ENCODE results near the gene SYNE1. TPM values are rescaled to one million over a fixed set of nuclear protein-coding genes. Genes with fewer than 3 reads are reported as not detected.

The SYNE1 gene
- total and polyA plus RNA-seq, 4 donors: 10.2 to 105 (median 24.5) TPM

DNA sequence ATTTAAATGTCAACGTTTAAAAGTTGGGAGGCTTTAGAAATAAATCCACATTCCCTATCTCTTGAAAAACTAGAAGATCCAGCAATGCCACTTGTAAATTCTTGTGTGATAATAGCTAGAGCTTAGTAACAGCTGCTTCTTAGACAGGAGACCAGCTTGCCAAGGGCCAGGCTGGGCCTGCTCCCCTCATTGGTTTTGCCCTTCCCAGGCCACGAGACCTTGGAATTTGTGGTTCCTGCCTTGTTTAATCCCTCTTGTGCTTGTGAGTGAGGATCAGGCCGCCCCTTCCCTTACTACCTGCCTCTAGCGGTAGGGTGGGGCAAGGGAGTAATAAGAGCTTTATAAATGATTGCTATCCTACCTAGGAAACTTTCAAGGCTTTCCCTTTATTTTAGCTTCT, 363.5 kb downstream of the SYNE1 start:
- Histone ChIP-seq H3K27ac (ENCODE audit: low read depth in 1 of 2, low read length in 2 of 2) (no peak overlapping the region), H3K4me1 (ENCODE audit: control insufficient read depth in 4 of 4, insufficient read depth in 4 of 4, low read length in 3 of 4) (peaks cover 0 to 11% (median 9%) of the 10 kb centered on the region in 4 donors), H3K36me3 (ENCODE audit: control insufficient read depth in 4 of 4, insufficient read depth in 3 of 4, low read depth in 1 of 4, low read length in 3 of 4) (peaks cover 4 to 34% (median 17%) of the 10 kb centered on the region in 4 donors), H3K9me3 (ENCODE audit: control insufficient read depth in 4 of 4, low read length in 3 of 4) (no peaks in the 10 kb centered on the region), H3K9ac (ENCODE audit: low read depth in 1 of 2, low read length in 2 of 2) (no peak overlapping the region), H3K4me3 (ENCODE audit: low read depth in 1 of 3, low read length in 3 of 3) (no peak overlapping the region), H3K27me3 (ENCODE audit: control insufficient read depth in 4 of 4, insufficient read depth in 4 of 4, low read length in 3 of 4) (no peaks in the 10 kb centered on the region)
- no peak for TF ChIP-seq SP1 (IDR thresholded peaks at IDR 0.05)
- TF ChIP-seq, protein P1, sequence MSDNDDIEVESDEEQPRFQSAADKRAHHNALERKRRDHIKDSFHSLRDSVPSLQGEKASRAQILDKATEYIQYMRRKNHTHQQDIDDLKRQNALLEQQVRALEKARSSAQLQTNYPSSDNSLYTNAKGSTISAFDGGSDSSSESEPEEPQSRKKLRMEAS (IDR thresholded peaks at IDR 0.05): no peak
- TF ChIP-seq YY1 (IDR thresholded peaks at IDR 0.05): no peak
- TF ChIP-seq, protein P2, sequence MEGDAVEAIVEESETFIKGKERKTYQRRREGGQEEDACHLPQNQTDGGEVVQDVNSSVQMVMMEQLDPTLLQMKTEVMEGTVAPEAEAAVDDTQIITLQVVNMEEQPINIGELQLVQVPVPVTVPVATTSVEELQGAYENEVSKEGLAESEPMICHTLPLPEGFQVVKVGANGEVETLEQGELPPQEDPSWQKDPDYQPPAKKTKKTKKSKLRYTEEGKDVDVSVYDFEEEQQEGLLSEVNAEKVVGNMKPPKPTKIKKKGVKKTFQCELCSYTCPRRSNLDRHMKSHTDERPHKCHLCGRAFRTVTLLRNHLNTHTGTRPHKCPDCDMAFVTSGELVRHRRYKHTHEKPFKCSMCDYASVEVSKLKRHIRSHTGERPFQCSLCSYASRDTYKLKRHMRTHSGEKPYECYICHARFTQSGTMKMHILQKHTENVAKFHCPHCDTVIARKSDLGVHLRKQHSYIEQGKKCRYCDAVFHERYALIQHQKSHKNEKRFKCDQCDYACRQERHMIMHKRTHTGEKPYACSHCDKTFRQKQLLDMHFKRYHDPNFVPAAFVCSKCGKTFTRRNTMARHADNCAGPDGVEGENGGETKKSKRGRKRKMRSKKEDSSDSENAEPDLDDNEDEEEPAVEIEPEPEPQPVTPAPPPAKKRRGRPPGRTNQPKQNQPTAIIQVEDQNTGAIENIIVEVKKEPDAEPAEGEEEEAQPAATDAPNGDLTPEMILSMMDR (IDR thresholded peaks at IDR 0.05; ENCODE audit: low read depth, low read length, missing input control): no peak
- no peak for TF ChIP-seq FOXA1 (IDR thresholded peaks at IDR 0.05)
- TF ChIP-seq RAD21 (IDR thresholded peaks at IDR 0.05): no peak
- TF ChIP-seq NR2F2 (IDR thresholded peaks at IDR 0.05): no peak
- TF ChIP-seq, protein P3, sequence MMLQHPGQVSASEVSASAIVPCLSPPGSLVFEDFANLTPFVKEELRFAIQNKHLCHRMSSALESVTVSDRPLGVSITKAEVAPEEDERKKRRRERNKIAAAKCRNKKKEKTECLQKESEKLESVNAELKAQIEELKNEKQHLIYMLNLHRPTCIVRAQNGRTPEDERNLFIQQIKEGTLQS (IDR thresholded peaks at IDR 0.05): no peak
- no peak for TF ChIP-seq HNF4A (conservative IDR thresholded peaks at IDR 0.05)
- TF ChIP-seq, protein P4, sequence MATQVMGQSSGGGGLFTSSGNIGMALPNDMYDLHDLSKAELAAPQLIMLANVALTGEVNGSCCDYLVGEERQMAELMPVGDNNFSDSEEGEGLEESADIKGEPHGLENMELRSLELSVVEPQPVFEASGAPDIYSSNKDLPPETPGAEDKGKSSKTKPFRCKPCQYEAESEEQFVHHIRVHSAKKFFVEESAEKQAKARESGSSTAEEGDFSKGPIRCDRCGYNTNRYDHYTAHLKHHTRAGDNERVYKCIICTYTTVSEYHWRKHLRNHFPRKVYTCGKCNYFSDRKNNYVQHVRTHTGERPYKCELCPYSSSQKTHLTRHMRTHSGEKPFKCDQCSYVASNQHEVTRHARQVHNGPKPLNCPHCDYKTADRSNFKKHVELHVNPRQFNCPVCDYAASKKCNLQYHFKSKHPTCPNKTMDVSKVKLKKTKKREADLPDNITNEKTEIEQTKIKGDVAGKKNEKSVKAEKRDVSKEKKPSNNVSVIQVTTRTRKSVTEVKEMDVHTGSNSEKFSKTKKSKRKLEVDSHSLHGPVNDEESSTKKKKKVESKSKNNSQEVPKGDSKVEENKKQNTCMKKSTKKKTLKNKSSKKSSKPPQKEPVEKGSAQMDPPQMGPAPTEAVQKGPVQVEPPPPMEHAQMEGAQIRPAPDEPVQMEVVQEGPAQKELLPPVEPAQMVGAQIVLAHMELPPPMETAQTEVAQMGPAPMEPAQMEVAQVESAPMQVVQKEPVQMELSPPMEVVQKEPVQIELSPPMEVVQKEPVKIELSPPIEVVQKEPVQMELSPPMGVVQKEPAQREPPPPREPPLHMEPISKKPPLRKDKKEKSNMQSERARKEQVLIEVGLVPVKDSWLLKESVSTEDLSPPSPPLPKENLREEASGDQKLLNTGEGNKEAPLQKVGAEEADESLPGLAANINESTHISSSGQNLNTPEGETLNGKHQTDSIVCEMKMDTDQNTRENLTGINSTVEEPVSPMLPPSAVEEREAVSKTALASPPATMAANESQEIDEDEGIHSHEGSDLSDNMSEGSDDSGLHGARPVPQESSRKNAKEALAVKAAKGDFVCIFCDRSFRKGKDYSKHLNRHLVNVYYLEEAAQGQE (IDR thresholded peaks at IDR 0.05): no peak
- TF ChIP-seq, protein P5, sequence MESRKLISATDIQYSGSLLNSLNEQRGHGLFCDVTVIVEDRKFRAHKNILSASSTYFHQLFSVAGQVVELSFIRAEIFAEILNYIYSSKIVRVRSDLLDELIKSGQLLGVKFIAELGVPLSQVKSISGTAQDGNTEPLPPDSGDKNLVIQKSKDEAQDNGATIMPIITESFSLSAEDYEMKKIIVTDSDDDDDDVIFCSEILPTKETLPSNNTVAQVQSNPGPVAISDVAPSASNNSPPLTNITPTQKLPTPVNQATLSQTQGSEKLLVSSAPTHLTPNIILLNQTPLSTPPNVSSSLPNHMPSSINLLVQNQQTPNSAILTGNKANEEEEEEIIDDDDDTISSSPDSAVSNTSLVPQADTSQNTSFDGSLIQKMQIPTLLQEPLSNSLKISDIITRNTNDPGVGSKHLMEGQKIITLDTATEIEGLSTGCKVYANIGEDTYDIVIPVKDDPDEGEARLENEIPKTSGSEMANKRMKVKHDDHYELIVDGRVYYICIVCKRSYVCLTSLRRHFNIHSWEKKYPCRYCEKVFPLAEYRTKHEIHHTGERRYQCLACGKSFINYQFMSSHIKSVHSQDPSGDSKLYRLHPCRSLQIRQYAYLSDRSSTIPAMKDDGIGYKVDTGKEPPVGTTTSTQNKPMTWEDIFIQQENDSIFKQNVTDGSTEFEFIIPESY (IDR thresholded peaks at IDR 0.05): no peak
- no peak for TF ChIP-seq JUND (IDR thresholded peaks at IDR 0.05)
- no peak for TF ChIP-seq EGR1 (IDR thresholded peaks at IDR 0.05; ENCODE audit: low read depth in 2 of 2)
- TF ChIP-seq HNF4G (IDR thresholded peaks at IDR 0.05): no peak
- TF ChIP-seq RXRA (IDR thresholded peaks at IDR 0.05): no peak
- no peak for TF ChIP-seq FOXA2 (IDR thresholded peaks at IDR 0.05)
- TF ChIP-seq TAF1 (conservative IDR thresholded peaks at IDR 0.05): no peak
- no peak for DNase-seq (ENCODE audit: low spot score)
- WGBS: 72% methylated on average over 4 of the region's 4 CpGs

DNA sequence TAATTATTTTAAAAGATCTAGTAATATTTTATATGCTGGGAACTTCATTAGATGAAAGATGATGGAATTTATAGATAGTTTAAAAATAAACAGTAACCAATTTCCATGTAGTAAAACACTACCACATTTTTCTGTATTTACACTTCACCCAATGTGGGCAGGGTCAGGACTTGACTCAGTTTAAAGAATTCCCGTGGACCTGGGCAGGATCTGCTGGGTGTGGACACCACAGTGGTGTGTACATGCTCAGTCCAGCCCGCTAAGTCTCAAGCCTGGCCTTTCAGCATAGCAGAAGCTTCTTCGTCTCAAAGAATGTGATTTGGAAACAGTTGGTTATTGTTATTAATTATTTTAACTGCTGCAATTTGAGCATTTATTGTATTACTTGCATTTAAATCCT, 364.2 kb downstream of the SYNE1 start:
- Histone ChIP-seq H3K4me3 (ENCODE audit: low read depth in 1 of 3, low read length in 3 of 3) (no peak overlapping the region), H3K27me3 (ENCODE audit: control insufficient read depth in 4 of 4, insufficient read depth in 4 of 4, low read length in 3 of 4) (no peaks in the 10 kb centered on the region), H3K27ac (ENCODE audit: low read depth in 1 of 2, low read length in 2 of 2) (no peak overlapping the region), H3K4me1 (ENCODE audit: control insufficient read depth in 4 of 4, insufficient read depth in 4 of 4, low read length in 3 of 4) (peaks cover 0 to 7% (median 3%) of the 10 kb centered on the region in 4 donors), H3K36me3 (ENCODE audit: control insufficient read depth in 4 of 4, insufficient read depth in 3 of 4, low read depth in 1 of 4, low read length in 3 of 4) (peaks cover 4 to 38% (median 18%) of the 10 kb centered on the region in 4 donors), H3K9me3 (ENCODE audit: control insufficient read depth in 4 of 4, low read length in 3 of 4) (no peaks in the 10 kb centered on the region), H3K9ac (ENCODE audit: low read depth in 1 of 2, low read length in 2 of 2) (no peak overlapping the region)
- no peak for DNase-seq (ENCODE audit: low spot score)
- 70% methylated on average over 3 of the region's 3 CpGs for WGBS
- TF ChIP-seq GABPA (IDR thresholded peaks at IDR 0.05 in 1 of 2, conservative IDR thresholded peaks at IDR 0.05 in 1 of 2) (no peak), HNF4A (conservative IDR thresholded peaks at IDR 0.05) (peak in 1 of 2 donors; percentile 13), FOXA2 (IDR thresholded peaks at IDR 0.05) (no peak), SP1 (IDR thresholded peaks at IDR 0.05) (no peak), RXRA (IDR thresholded peaks at IDR 0.05) (no peak), NR2F2 (IDR thresholded peaks at IDR 0.05) (no peak)
- TF ChIP-seq, protein P4 (IDR thresholded peaks at IDR 0.05): no peak
